OCI-LY7 (cell line): ENCODE data around the gene TMEM156. TPM values are rescaled to one million over a fixed set of nuclear protein-coding genes. Genes with fewer than 3 reads are reported as not detected.

ENCODE experiments used
- BruUV-seq: library from RNA; stranded (reverse); fragments of 400-500 nt; replicated peaks from 2 replicates; lab custom pipeline; 2021; lab: Mats Ljungman, UMichigan
- CTCF ChIA-PET: fragments of 300-600 bp; sonication (Branson Sonifier 250); formaldehyde crosslinking; loops from one replicate; lab custom pipeline; 2022; ENCODE audit warnings: antibody characterized with exemption; ENCODE audit not compliant: unreplicated experiment; lab: Charles Lee
- POLR2A ChIA-PET: fragments of 300-600 bp; sonication (Branson Sonifier 250); formaldehyde crosslinking; loops from one replicate; lab custom pipeline; 2022; ENCODE audit warnings: antibody characterized with exemption; lab: Charles Lee
- DNase-seq: peaks from one replicate; pipeline ENCODE4 v3.0.0-alpha.2; 2015; ENCODE audit warnings: low spot score
- H2AFZ ChIP-seq: fragments of 200-600 bp; sonication (generic), shearing (Covaris generic); 2 replicates; pipeline ENCODE4 v1.6.1; 2014; ENCODE audit warnings: mild to moderate bottlenecking, antibody characterized with exemption, low read length, moderate library complexity
- H3K27ac ChIP-seq: fragments of 200-600 bp; sonication (generic); 2 replicates; pipeline ENCODE4 v1.5.1; 2014; ENCODE audit warnings: mixed run types, low read depth, mild to moderate bottlenecking, moderate library complexity, low read length, inconsistent platforms; ENCODE audit not compliant: poor library complexity, severe bottlenecking
- H3K36me3 ChIP-seq: fragments of 200-600 bp; sonication (generic); 2 replicates; pipeline ENCODE4 v1.6.1; 2014; ENCODE audit warnings: mild to moderate bottlenecking, antibody characterized with exemption, low read length, moderate library complexity, mixed read lengths; ENCODE audit not compliant: insufficient read depth
- H3K4me1 ChIP-seq: fragments of 200-600 bp; sonication (generic); 2 replicates; pipeline ENCODE4 v1.5.1; 2014; ENCODE audit warnings: mild to moderate bottlenecking, low read length; ENCODE audit not compliant: insufficient read depth, poor library complexity, severe bottlenecking
- H3K4me2 ChIP-seq: fragments of 200-600 bp; sonication (generic); 2 replicates; pipeline ENCODE4 v1.6.1; 2014; ENCODE audit warnings: mild to moderate bottlenecking, low read length
- H3K4me3 ChIP-seq: fragments of 200-600 bp; sonication (generic); 2 replicates; pipeline ENCODE4 v1.5.1; 2014; ENCODE audit warnings: mild to moderate bottlenecking, low read depth, low read length; ENCODE audit not compliant: poor library complexity, severe bottlenecking
- H3K79me2 ChIP-seq: fragments of 200-600 bp; sonication (generic); 2 replicates; pipeline ENCODE4 v1.6.1; 2016; ENCODE audit warnings: low read depth, mild to moderate bottlenecking, low read length, moderate library complexity, mixed read lengths; ENCODE audit not compliant: insufficient read depth
- H3K9me2 ChIP-seq: fragments of 200-600 bp; sonication (generic); 2 replicates; pipeline ENCODE4 v1.6.1; 2016; ENCODE audit warnings: mild to moderate bottlenecking, low read length, mixed read lengths; ENCODE audit not compliant: insufficient read depth
- H3K9me3 ChIP-seq: fragments of 200-600 bp; sonication (generic); 2 replicates; pipeline ENCODE4 v1.6.1; 2014; ENCODE audit warnings: mild to moderate bottlenecking, mixed run types, low read length, mixed read lengths
- H4K20me1 ChIP-seq: fragments of 200-600 bp; sonication (generic); 2 replicates; pipeline ENCODE4 v1.6.1; 2014; ENCODE audit warnings: mild to moderate bottlenecking, antibody characterized with exemption, low read length, moderate library complexity, mixed read lengths; ENCODE audit not compliant: insufficient read depth
- CTCF ChIP-seq: fragments of 200-600 bp; sonication (generic); conservative IDR thresholded peaks from 2 replicates; pipeline ENCODE4 v1.5.1; 2014; ENCODE audit warnings: mild to moderate bottlenecking, antibody characterized with exemption, low read length, moderate library complexity, mixed read lengths
- EZH2phosphoT487 ChIP-seq: fragments of 200-600 bp; sonication (generic); IDR thresholded peaks from 2 replicates; pipeline ENCODE4 v1.6.1; 2018; ENCODE audit warnings: low read depth, borderline replicate concordance, mild to moderate bottlenecking, mixed run types, antibody characterized with exemption, low read length, moderate library complexity, mixed read lengths
- intact Hi-C: fragments of 100-400 bp; cut with micrococcal nuclease; formaldehyde crosslinking; loops from one replicate; pipeline ENCODE4 v1.10.0; 2022; ENCODE audit not compliant: unreplicated experiment
- total RNA-seq, 2 experiments: library from RNA; depleted of rRNA in 1 of 2; stranded (reverse); fragments of >200 nt in 1 of 2; shearing (Covaris generic) in 1 of 2; gene quantifications; 2 replicates each; pipeline ENCODE4 v1.2.3, GENCODE V29; 2014 to 2022

The TMEM156 gene
- total RNA-seq, 2 experiments from 2014 or later: 29.0 to 29.4 TPM

DNA sequence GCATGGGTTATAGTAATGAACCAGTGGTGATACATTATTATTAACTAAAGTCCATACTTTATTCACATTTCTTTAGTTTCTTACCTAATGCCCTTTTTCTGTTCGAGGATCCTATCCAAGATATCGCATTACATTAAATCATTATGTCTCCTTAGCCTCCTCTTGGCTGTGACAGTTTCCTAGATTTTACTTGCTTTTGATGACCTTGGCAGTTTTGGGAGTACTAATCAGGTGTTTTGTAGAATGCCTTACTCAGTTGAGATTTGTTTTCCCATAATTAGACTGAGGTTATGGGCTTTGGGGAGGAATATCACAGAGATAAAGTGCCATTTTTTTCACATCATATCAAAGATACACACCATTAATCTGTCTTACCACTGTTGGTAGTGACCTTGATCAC, 34.8 kb upstream of the TMEM156 start:
- DNase-seq: no peak
- no peaks in the 10 kb centered on the region for H4K20me1 ChIP-seq
- intact Hi-C loops: no loop called here
- no TSS peak for BruUV-seq
- no peak for TF ChIP-seq CTCF
- TF ChIP-seq EZH2phosphoT487: no peak
- no peak overlapping the region for H3K27ac ChIP-seq
- H3K36me3 ChIP-seq: no peaks in the 10 kb centered on the region
- no peak overlapping the region for H3K4me2 ChIP-seq
- peaks cover 10% of the 10 kb centered on the region; the same call in 1 of the 2 replicates for H3K79me2 ChIP-seq
- no peak overlapping the region for H2AFZ ChIP-seq
- CTCF ChIA-PET: no interaction called here
- no peaks in the 10 kb centered on the region for H3K4me1 ChIP-seq
- POLR2A ChIA-PET: interaction anchor here (0.7 to 1.0 kb wide), 3 partner anchors 9 to 200 kb away, joined by 3 read pairs; no protein-coding TSS in a partner anchor
- no peaks in the 10 kb centered on the region for H3K9me2 ChIP-seq
- H3K9me3 ChIP-seq: no peaks in the 10 kb centered on the region
- H3K4me3 ChIP-seq: no peak overlapping the region

- Histone ChIP-seq H3K36me3 (no peaks in the 10 kb centered on the region), H3K27ac (no peak overlapping the region), H3K4me3 (no peak overlapping the region), H3K4me2 (no peak overlapping the region), H4K20me1 (no peaks in the 10 kb centered on the region), H2AFZ (no peak overlapping the region), H3K4me1 (no peaks in the 10 kb centered on the region), H3K9me2 (no peaks in the 10 kb centered on the region), H3K79me2 (peaks cover 10% of the 10 kb centered on the region; the same call in 1 of the 2 replicates), H3K9me3 (no peaks in the 10 kb centered on the region)
- no TSS peak for BruUV-seq
- CTCF ChIA-PET: no interaction called here
- no peak for DNase-seq
- POLR2A ChIA-PET: interaction anchor here (0.7 to 1.5 kb wide), 3 partner anchors 8 to 41 kb away, joined by 3 read pairs; no protein-coding TSS in a partner anchor
- TF ChIP-seq CTCF (no peak), EZH2phosphoT487 (no peak)
- intact Hi-C loops: no loop called here
These were observed 34.2 kb upstream of the TMEM156 start for GRCh38 chr4:39066371-39066770.

- Histone ChIP-seq H3K27ac (no peak overlapping the region), H3K79me2 (peaks cover 17% of the 10 kb centered on the region; the same call in 1 of the 2 replicates)
These were observed 31.2 kb upstream of the TMEM156 start for GRCh38 chr4:39063430-39063829.

More at GRCh38 chr4:39063430-39063829, 31.2 kb upstream of the TMEM156 start:
- no peaks in the 10 kb centered on the region for H3K9me3 ChIP-seq
- H3K4me1 ChIP-seq: no peaks in the 10 kb centered on the region
- ChIA-PET CTCF (no interaction called here), POLR2A (interaction anchor here (0.6 to 0.8 kb wide), 2 partner anchors 8 to 332 kb away, joined by 3 to 4 read pairs; no protein-coding TSS in a partner anchor)
- no TSS peak for BruUV-seq
- H3K4me2 ChIP-seq: no peak overlapping the region
- no peak overlapping the region for H2AFZ ChIP-seq
- no peaks in the 10 kb centered on the region for H3K36me3 ChIP-seq
- no peak overlapping the region for H3K4me3 ChIP-seq
- H4K20me1 ChIP-seq: no peaks in the 10 kb centered on the region
- DNase-seq: no peak
- intact Hi-C loops: no loop called here
- no peaks in the 10 kb centered on the region for H3K9me2 ChIP-seq
- no peak for TF ChIP-seq EZH2phosphoT487
- TF ChIP-seq CTCF: no peak
